ENCODE measurements around the gene DNAH3.
A peak's percentile ranks its signal among the peaks of the same experiment; 100 is the strongest.
"Not testable (repeated sequence)": the region's sequence is repeated elsewhere in the genome, so short reads cannot be mapped to it uniquely, and the experiment has no call there.

Gene DNAH3

GRCh38 chr16:20997147-20997546, 153.5 kb downstream of the DNAH3 start:
- DNase-seq (ENCODE audit: low read depth in 2 of 2): no peak

DNA sequence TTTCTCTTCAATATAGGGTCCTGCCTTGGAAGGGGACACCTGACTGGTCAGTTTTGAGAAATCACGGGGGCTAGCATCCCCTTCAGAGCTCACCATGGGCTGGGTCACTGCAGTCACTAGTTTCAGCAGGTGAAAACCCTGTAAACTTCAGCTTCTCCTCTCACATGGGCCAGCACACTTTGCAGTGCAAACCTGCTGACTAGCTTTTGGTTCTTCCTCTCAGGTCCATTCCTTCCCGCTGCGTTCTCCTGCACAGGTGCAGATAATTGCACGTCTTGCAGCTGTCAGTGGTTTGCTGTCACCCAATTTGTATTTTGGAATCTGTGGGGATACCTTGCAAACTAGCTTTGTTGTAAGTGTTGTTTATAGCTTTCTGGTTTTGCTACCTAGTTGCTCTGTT, 154.9 kb downstream of the DNAH3 start:
- DNase-seq (ENCODE audit: low read depth in 2 of 2): no peak

- not testable (repeated sequence) for DNase-seq (ENCODE audit: low read depth in 2 of 2)
Observed at GRCh38 chr16:20989496-20990070, 161.1 kb downstream of the DNAH3 start.

GRCh38 chr16:20987049-20987448, 163.6 kb downstream of the DNAH3 start:
- no peak for DNase-seq (ENCODE audit: low read depth in 2 of 2)

GRCh38 chr16:20984019-20984418, 166.6 kb downstream of the DNAH3 start:
- DNase-seq (ENCODE audit: low read depth in 2 of 2): no peak

- DNase-seq (ENCODE audit: low read depth in 2 of 2): no peak
Observed at GRCh38 chr16:20976576-20976975, 174.1 kb downstream of the DNAH3 start.

DNA sequence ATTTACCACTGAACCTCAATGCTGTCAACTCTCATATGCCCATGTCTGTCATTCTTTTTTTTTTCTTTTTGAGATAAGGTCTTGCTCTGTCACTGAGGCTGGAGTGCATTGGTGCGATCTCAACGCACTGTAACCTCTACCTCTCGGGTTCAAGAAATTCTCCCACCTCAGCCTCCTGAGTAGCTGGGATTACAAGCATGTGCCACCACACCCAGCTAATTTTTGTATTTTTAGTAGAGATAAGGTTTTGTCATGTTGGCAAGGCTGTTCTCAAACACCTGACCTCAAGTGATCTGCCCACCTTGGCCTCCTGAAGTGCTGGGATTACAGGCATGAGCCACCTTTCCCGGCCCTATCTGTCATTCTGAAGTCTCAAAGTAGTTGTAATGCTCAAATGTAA, 177.4 kb downstream of the DNAH3 start:
- DNase-seq (ENCODE audit: low read depth in 2 of 2): not testable (repeated sequence)

- DNase-seq (ENCODE audit: low read depth in 2 of 2): no peak
Observed at GRCh38 chr16:20971401-20971800, 179.2 kb downstream of the DNAH3 start.

DNA sequence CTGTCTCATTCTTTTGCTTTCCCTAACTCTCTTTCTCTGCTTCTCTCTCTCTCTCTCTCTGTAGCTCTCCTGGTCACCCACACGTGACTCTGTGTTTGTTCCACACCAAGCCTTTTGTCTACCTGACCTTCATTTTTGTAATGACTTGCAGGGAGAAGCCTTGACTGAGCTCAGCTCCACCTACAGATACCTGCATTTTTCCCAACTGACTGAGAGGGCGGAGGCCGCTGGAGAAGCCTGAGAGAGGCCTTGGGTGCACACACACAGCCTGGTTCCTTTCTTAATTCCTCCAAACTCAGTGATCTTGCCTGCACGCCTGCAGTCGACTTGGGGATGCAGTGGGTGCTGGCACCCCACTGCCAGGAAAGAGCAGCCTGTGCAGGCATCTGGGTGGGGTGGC, 181.3 kb downstream of the DNAH3 start:
- DNase-seq (ENCODE audit: low read depth in 2 of 2): no peak

GRCh38 chr16:20968765-20969164, 181.9 kb downstream of the DNAH3 start:
- DNase-seq (ENCODE audit: low read depth in 2 of 2): no peak

GRCh38 chr16:20960899-20961298, 189.7 kb downstream of the DNAH3 start:
- no peak for DNase-seq (ENCODE audit: low read depth in 2 of 2)

DNA sequence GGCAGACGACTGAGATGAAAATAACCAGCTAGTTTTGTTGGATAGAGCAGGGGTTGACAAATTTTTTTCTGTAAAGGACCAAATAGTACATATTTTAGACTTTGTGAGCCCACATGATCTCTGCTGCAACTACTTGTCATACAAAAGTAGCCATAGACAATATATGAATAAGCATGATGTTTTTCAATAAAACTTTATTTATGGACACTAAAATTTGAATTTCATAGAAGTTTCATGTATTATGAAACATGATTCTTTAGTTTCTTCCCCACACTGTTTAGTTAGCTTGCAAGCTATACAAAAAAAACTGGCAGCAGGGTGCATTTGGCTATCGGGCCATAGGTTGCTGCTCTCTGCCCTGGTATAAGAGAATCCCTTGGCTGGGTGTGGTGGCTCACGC, 193.5 kb downstream of the DNAH3 start:
- DNase-seq (ENCODE audit: low read depth in 2 of 2): no peak

DNA sequence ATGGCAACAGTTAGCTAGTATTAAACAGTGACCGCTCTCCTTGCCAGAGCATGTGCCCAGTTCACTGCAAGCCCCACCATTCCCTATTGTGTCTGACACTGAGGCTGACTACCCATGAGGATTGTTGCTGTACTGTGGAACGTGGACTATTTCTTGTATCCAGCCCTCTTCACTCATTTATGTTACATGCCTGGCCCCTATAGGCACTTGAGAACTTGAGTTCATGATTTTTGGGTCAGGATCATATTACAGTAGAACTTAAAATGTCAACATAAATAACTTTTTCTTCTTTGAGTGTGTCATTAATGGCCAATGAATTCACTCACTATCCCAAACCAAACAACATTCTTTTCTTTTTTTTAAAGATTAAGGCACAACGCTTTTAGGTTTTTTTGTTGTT, 194.3 kb downstream of the DNAH3 start:
- no peak for DNase-seq (ENCODE audit: low read depth in 2 of 2)

DNA sequence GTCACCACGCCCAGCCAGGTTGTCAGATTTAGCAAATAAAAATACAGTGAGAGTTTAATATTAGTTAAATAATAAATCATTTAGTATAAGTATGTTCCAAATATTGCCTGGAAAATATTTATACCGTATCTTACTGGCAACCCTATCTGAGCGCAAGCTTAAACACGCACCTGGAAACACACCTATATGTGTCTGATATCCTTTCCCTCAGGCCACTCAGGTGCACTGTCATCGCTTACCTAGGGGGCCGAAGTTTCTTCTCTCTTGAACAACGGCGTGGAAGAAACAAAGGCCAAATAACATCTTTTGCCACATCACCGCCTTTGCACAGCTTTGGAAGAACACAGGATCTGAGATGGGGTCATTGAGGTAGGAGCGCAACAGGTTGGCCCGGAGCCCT, 196.1 kb downstream of the DNAH3 start:
- DNase-seq (ENCODE audit: low read depth in 2 of 2): no peak

DNA sequence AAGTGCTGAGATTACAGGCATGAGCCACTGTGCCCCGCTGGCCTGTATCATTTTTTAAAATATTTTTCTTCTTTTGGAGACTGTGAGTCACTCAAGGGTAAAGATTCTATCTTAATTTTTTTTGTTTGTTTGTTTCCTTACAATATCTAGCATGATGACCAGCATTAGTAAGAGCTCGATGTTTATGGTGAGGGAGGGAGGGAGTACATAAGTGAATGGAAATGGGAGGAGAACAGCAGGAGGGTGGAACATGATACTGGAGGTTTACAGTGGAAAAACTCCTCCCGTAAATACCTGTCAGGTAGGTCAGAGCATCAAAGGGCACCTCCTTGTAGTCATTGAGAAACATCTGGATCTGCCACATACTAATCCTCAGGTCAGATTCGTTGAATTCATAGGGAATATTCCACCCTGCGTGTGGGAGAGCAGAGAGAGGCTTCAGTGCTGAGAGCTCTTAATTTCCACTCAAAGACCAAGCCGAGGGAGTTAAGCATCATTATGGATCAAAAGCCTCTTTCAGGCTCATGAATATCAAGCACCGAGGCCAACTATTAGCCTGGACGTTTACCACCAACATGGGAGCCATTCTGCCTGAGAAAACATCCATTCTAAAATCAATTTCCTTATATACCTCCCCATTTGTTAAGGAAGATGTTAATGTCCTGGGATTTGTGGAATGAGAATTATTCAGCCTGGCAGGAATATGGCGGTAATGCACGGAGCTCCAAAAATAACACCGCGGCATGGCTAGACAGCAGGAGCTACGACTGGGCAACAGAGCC, 198.3 kb downstream of the DNAH3 start:
- no peak for DNase-seq (ENCODE audit: low read depth in 2 of 2)

DNA sequence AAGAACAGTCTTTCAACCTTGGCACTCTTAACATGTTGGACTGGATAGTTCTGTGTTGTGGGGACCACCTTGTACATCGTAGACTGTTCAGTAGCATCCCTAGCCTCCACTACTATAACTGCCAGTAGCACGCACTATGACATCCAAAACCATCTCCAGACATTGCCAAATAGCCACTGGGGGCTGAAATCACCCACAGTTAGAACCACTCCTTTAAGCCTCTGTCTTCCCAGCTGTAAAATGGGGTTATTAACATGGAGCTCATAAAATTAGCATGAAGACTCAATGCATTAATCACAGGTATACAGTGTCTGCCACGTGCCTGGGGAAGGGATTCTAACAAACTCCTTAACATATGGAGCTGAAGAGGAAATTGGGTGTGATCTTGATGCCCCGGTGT, 200.4 kb downstream of the DNAH3 start:
- no peak for DNase-seq (ENCODE audit: low read depth in 2 of 2)

GRCh38 chr16:20949660-20950059, 201.0 kb downstream of the DNAH3 start:
- DNase-seq (ENCODE audit: low read depth in 2 of 2): no peak

GRCh38 chr16:20948444-20948843, 202.2 kb downstream of the DNAH3 start:
- DNase-seq (ENCODE audit: low read depth in 2 of 2): no peak

GRCh38 chr16:20946015-20946629, 204.5 kb downstream of the DNAH3 start:
- DNase-seq (ENCODE audit: low read depth in 2 of 2): no peak

- DNase-seq (ENCODE audit: low read depth in 2 of 2): not testable (repeated sequence)
Observed at GRCh38 chr16:20945575-20945875, 205.1 kb downstream of the DNAH3 start.

- peak; percentile 40 to 55 for DNase-seq (ENCODE audit: low read depth in 2 of 2)
Observed at GRCh38 chr16:20944861-20945574, 205.6 kb downstream of the DNAH3 start.

DNA sequence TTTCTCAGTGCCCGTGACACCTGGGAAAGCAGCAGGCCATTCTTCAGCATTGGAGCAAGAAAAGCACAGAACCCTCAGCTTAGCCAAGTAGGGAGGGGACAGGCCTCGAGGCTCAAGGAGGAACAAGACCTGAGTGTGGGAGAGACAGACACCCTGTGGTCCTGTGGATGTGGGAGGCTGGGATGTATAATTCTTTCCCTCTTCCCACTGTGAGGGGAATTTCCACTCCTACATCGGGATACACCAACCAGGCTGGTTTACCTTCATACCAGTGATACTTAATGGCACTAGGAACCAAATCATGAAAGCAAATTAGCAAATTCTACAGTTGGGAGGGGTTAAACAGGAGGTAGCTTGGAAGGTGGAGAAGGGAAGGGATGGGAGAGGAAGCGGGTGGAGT, 208.4 kb downstream of the DNAH3 start:
- no peak for DNase-seq (ENCODE audit: low read depth in 2 of 2)

DNA sequence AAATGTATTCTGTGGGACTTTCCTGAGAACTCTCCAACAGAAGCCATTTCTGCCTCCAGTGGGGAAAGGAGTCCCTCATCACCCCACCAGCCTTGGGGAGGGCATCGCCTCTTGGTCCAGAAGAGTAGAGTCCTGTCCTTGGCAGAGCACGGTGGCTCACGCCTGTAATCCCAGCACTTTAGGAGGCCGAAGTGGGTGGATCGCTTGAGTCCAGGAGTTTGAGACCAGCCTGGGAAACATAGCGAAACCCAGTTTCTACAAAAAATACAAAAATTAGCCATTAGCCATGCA, 209.1 kb downstream of the DNAH3 start:
- DNase-seq (ENCODE audit: low read depth in 2 of 2): no peak

Measured in stimulated activated CD8-positive, alpha-beta memory T cell treated with anti-CD3 and anti-CD28 coated beads, Interleukin-15, amount 100 ng/mL, for 48 hours (primary cell).